Measurements from ENCODE around the gene EIF2B5. TPM values are rescaled to one million over a fixed set of nuclear protein-coding genes. Genes with fewer than 3 reads are reported as not detected.
A peak's percentile ranks its signal among the peaks of the same experiment; 100 is the strongest.

Gene EIF2B5
- total and polyA plus RNA-seq, 2 of the 13 experiments (the other 11 are each of a cell fraction or from before 2014, with no cell fraction given): 38.4 to 60.2 TPM

DNA sequence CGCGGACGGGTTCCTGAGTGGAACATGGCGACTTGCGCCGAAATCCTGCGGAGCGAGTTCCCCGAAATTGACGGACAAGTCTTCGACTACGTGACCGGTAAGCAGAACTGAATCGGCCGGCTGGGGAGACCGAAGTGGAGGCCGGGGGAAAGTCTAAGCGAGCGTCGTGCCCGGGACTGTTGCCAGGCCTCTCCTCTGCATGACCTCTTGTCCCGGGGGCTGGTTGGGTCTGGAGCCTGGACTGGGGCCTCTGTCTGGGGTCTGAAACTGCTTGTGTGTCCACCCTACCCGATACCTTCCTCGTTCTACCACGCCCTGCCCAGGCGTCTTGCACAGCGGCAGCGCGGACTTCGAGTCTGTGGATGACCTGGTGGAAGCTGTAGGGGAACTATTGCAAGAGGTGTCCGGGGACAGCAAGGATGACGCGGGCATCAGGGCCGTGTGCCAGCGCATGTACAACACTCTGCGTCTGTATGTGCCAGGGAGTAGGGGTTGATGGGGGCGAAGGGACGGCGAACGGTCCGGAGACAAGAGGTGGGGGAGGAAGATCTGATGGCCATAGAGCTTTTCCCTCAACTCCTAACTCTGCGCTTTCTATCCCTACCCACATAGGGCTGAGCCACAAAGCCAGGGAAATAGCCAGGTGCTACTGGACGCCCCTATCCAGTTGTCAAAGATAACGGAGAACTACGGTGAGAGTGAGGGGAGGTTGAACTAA lies 51.2 kb downstream of the EIF2B5 start, which contains the start of gene ABCF3 (continued):
- TF ChIP-seq WIZ (CRISPR knock-in tag; IDR thresholded peaks at IDR 0.05): no peak; the same call in 1 of the 2 replicates
- TF ChIP-seq ETV5 (CRISPR knock-in tag; IDR thresholded peaks at IDR 0.05; ENCODE audit: borderline replicate concordance): no peak
- TF ChIP-seq ZNF569 (CRISPR knock-in tag; IDR thresholded peaks at IDR 0.05; ENCODE audit: borderline replicate concordance): no peak
- TF ChIP-seq, protein P1, sequence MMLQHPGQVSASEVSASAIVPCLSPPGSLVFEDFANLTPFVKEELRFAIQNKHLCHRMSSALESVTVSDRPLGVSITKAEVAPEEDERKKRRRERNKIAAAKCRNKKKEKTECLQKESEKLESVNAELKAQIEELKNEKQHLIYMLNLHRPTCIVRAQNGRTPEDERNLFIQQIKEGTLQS (CRISPR knock-in tag; IDR thresholded peaks at IDR 0.05): no peak
- TF ChIP-seq CCDC6 (CRISPR knock-in tag; IDR thresholded peaks at IDR 0.05): peak; percentile 19; the same call in 1 of the 2 replicates
- TF ChIP-seq ZNF776 (CRISPR knock-in tag; IDR thresholded peaks at IDR 0.05): peak; percentile 49
- no peak for TF ChIP-seq ZKSCAN8 (CRISPR knock-in tag; IDR thresholded peaks at IDR 0.05; ENCODE audit: borderline replicate concordance)
- TF ChIP-seq ZFY (CRISPR knock-in tag; IDR thresholded peaks at IDR 0.05): peak; percentile 78
- no peak for TF ChIP-seq SKI (IDR thresholded peaks at IDR 0.05; ENCODE audit: partially characterized antibody)
- TF ChIP-seq, protein P2, sequence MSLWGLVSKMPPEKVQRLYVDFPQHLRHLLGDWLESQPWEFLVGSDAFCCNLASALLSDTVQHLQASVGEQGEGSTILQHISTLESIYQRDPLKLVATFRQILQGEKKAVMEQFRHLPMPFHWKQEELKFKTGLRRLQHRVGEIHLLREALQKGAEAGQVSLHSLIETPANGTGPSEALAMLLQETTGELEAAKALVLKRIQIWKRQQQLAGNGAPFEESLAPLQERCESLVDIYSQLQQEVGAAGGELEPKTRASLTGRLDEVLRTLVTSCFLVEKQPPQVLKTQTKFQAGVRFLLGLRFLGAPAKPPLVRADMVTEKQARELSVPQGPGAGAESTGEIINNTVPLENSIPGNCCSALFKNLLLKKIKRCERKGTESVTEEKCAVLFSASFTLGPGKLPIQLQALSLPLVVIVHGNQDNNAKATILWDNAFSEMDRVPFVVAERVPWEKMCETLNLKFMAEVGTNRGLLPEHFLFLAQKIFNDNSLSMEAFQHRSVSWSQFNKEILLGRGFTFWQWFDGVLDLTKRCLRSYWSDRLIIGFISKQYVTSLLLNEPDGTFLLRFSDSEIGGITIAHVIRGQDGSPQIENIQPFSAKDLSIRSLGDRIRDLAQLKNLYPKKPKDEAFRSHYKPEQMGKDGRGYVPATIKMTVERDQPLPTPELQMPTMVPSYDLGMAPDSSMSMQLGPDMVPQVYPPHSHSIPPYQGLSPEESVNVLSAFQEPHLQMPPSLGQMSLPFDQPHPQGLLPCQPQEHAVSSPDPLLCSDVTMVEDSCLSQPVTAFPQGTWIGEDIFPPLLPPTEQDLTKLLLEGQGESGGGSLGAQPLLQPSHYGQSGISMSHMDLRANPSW (CRISPR knock-in tag; IDR thresholded peaks at IDR 0.05; ENCODE audit: borderline replicate concordance): no peak
- TF ChIP-seq, protein P3, sequence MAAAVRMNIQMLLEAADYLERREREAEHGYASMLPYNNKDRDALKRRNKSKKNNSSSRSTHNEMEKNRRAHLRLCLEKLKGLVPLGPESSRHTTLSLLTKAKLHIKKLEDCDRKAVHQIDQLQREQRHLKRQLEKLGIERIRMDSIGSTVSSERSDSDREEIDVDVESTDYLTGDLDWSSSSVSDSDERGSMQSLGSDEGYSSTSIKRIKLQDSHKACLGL (CRISPR knock-in tag; IDR thresholded peaks at IDR 0.05): peak; percentile 25; the same call in 1 of the 2 replicates
- TF ChIP-seq SPEN (CRISPR knock-in tag; IDR thresholded peaks at IDR 0.05; ENCODE audit: low read depth): peak; percentile 16; the same call in 1 of the 2 replicates
- no peak for TF ChIP-seq DNMT3B (CRISPR knock-in tag; conservative IDR thresholded peaks at IDR 0.05)
- TF ChIP-seq ARNT2 (CRISPR knock-in tag; IDR thresholded peaks at IDR 0.05; ENCODE audit: low read depth): 0 out of 2 replicates have a peak, but pooled peaks have one; percentile 47
- TF ChIP-seq TAF1 (CRISPR knock-in tag; IDR thresholded peaks at IDR 0.05): peak; percentile 78; the same call in 1 of the 2 replicates
- no peak for TF ChIP-seq FOXK2 (IDR thresholded peaks at IDR 0.05)
- TF ChIP-seq RAD51 (IDR thresholded peaks at IDR 0.05; ENCODE audit: borderline replicate concordance): no peak
- TF ChIP-seq EP300 (IDR thresholded peaks at IDR 0.05; ENCODE audit: low read depth in 2 of 2, low read length in 2 of 2): no peak
- TF ChIP-seq EP300 (CRISPR knock-in tag; IDR thresholded peaks at IDR 0.05; ENCODE audit: borderline replicate concordance): no peak
- TF ChIP-seq RBFOX2 (IDR thresholded peaks at IDR 0.05; ENCODE audit: low read depth, low read length): 0 out of 2 replicates have a peak, but pooled peaks have one; percentile 17
- TF ChIP-seq ZNF274 (CRISPR knock-in tag; IDR thresholded peaks at IDR 0.05): no peak; the same call in 1 of the 2 replicates
